LNCAP (cell line): ENCODE results near the gene MAP6D1.

Experiments
- TF ChIP-seq, protein P1 (sequence below): fragments of 450-650 bp; IDR thresholded peaks from 2 replicates; pipeline ENCODE4 v1.5.1; 2017; ENCODE audit warnings: mild to moderate bottlenecking

The MAP6D1 gene

DNA sequence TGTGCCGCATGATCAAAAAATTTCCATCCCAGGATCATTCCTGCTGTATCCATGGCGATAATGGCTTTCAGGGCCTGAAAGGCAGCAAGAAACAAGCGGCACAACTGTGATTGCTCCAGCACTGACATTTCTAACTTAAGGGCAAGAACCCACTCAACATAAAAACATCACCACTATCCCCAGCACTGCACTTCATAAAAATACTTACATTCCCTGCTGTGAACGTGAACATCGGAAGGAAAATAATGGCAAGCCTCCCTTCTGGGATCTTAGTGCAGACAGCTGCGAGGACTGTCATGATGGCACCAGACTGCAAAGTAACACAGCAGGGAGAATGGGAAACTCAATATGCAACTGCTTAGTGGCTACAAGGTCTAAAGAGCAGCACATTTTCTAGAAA is 8.1 kb upstream of the MAP6D1 start:
- TF ChIP-seq, protein P1, sequence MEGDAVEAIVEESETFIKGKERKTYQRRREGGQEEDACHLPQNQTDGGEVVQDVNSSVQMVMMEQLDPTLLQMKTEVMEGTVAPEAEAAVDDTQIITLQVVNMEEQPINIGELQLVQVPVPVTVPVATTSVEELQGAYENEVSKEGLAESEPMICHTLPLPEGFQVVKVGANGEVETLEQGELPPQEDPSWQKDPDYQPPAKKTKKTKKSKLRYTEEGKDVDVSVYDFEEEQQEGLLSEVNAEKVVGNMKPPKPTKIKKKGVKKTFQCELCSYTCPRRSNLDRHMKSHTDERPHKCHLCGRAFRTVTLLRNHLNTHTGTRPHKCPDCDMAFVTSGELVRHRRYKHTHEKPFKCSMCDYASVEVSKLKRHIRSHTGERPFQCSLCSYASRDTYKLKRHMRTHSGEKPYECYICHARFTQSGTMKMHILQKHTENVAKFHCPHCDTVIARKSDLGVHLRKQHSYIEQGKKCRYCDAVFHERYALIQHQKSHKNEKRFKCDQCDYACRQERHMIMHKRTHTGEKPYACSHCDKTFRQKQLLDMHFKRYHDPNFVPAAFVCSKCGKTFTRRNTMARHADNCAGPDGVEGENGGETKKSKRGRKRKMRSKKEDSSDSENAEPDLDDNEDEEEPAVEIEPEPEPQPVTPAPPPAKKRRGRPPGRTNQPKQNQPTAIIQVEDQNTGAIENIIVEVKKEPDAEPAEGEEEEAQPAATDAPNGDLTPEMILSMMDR = no peak

DNA sequence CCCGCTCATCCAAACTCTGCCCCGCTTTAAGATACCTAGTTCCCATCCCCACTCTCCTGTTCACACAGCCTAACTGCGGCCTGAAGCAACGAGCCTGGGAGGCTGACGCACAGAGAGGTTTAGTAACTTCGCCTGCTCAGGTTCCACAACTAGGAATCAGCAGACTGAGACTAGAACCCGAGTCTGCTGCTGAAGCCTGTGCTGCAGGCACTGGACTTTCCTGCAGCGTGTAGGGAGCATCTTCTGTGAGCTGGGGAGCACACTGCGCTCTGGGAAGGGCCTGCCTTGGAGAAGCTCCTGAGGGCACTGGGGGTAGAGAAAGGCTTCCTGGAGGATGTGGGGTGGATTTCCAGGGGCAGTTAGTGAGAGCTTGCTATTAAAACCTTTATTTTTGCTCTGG is 4.8 kb upstream of the MAP6D1 start:
- TF ChIP-seq, protein P1 = no peak

DNA sequence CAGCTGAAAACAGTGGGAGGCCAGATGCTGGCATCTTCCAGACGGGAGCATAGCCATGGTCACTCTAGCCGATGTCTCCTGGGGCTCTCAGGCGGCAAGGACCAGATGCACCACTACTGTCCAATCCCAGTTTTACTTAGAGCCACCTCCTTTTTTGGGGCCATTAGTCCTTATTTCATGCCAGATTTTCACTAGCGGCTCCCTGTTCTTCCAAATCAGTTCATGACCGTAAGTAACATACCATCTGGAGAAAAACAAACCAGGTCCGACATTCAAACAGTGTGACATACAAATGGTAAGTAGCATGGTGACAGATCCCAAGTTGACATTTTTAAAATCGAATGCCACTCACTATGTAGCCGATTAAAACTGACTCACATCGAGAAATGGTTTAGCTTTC is 4.1 kb upstream of the MAP6D1 start:
- TF ChIP-seq, protein P1 = no peak

DNA sequence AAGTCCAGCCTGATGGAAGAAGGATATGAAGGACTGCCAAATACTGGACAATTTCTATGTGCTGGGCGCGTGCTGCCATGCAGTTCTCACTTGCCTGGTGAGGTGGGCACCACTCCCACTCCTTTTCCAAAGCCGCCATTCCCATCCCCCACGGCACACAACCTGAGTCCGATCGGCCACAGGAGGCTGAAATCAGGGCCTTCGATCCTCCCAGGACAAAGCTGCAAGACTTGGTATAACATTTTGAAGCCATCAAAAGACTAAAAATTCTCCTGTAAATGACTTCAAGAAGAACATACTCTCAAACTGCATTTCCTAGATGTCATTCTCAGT is 3.1 kb upstream of the MAP6D1 start:
- TF ChIP-seq, protein P1 = no peak

DNA sequence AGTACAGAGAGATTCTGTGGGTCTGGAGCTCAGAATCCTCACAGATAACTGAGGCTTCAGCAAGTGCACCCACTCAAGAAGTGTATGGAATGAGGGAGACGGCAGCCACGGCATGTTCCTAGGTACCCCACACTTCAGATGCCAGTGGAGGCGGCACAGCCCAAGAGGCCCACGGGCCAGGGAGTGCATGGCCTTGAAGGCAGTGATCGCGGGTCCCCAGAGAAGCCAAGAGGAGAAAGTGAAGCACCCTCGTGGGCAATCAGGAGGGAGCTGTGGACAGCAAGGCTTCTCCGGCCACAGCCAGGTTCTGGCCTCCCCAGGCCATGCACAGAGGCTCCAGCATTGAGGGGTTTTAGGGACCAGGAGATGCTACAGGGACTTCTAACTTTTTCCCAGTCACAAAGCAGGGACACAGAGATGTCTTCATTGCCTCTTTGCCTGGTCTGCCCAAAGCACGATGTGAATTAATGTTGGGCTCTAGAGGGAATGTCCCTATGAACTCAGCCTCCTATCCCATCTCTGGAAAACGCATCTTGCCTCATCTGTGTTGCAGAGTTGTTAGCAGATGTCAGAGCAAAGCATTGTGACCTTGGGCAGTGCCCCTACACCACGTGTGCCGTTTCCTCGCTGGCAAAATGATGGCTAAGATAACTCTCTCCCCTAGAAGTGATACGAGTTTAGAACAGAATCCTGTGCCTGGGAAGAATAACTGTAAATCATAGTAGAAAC is 2.6 kb upstream of the MAP6D1 start:
- TF ChIP-seq, protein P1 = no peak

DNA sequence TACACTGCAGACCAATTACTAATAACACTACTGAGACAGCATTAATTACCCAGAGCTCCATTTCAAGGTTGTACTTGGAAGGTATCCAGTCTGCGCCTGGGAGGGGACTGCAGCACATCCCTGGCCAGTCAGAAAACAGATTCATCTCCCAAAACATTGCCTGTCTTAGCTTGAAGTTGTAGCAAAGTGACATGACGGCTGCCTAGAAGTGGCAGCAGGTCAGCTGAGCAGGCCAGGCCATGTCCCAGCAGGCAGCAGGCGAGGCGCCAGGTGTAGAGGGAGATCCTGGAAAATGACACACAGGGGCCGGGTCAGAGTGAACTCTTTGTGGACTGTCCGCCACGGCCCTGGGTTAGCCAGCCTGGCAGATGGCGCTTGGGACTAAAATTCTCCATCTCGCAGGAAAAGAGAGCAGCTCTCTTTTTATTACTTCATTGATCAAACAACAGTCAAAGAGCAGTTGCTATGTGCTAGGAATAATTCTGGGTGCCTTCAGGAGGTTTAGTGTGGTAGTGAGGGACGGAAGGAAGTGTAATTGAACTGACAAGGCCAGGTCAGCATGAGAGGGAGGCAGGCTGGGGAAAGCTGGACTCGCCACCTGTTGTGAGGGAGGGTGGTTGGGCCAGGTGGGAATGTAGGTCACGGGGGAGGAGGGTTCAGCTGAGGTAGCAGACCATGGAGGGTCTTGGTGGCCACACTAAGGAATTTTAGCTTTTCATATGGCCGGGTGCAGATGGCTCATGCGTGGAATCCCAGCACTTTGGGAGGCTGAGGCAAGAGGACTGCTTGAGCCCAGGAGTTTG is 1.3 kb upstream of the MAP6D1 start:
- TF ChIP-seq, protein P1 = no peak

DNA sequence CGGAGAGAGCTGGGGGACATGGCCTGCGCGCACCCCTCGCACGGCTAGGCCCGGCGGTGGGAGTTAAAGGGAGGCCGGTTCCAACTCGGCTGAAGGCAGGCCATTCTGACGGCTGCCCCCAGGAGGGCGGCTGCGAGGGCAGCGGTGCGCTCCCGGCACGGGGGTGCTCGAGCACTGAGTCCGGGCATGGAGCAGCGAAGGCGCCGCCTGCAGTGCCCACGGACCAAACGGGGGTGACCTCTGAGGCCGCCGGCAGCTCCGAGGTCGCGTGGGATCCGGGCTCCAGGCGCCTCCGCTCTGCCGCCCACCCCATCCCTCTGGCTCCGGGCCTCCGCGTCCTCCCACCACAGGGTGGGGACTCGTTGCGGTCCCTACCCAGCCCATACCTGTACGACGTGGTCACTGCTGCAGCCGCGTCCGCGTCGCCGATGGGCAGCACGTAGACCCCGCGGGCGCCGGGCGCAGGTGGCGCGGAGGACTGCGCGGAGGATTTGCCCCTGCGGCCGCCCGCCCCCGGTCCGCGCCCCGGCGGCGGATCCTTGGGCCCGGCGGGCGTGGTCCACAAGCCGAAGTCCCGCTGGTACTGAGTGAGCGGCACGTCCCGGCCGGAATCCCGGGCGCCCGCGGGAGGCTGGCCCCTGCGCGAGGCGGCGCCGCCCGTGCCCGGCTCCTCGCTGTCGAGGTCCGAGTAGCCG is 469 bp downstream of the MAP6D1 start:
- TF ChIP-seq, protein P1 = no peak
